ENCODE measurements around the gene SF3B3.
"Not testable (repeated sequence)": the region's sequence is repeated elsewhere in the genome, so short reads cannot be mapped to it uniquely, and the experiment has no call there.

Gene SF3B3

GRCh38 chr16:70512456-70512855, 11.2 kb upstream of the SF3B3 start:
- DNase-seq = no peak

GRCh38 chr16:70520612-70521297, 2.9 kb upstream of the SF3B3 start:
- no peak for DNase-seq

GRCh38 chr16:70522216-70523075, 1.2 kb upstream of the SF3B3 start:
- DNase-seq = no peak

- DNase-seq = peak; percentile 80 to 81
Measured at GRCh38 chr16:70523076-70523742, 407 bp upstream of the SF3B3 start, which contains the start of gene COG4. Gene COG4 (minus strand): TSS chr16:70523554. CDS start chr16:70523543, 11 bp downstream.

GRCh38 chr16:70524399-70524825, 796 bp downstream of the SF3B3 start:
- DNase-seq = not testable (repeated sequence)

GRCh38 chr16:70526403-70526802, 2.8 kb downstream of the SF3B3 start:
- no peak for DNase-seq

- no peak for DNase-seq
Measured at GRCh38 chr16:70527315-70527996, 3.8 kb downstream of the SF3B3 start.

GRCh38 chr16:70529051-70529777, 5.6 kb downstream of the SF3B3 start:
- peak; percentile 4 to 43 for DNase-seq

- not testable (repeated sequence) for DNase-seq
Measured at GRCh38 chr16:70529954-70530353, 6.3 kb downstream of the SF3B3 start.

GRCh38 chr16:70534971-70535370, 11.4 kb downstream of the SF3B3 start:
- no peak for DNase-seq

- DNase-seq = no peak
Measured at GRCh38 chr16:70540994-70541393, 17.4 kb downstream of the SF3B3 start.

- DNase-seq = no peak
Measured at GRCh38 chr16:70544548-70544947, 20.9 kb downstream of the SF3B3 start.

GRCh38 chr16:70548936-70549335, 25.3 kb downstream of the SF3B3 start:
- DNase-seq = no peak

- no peak for DNase-seq
Measured at GRCh38 chr16:70550082-70550481, 26.5 kb downstream of the SF3B3 start.

GRCh38 chr16:70551788-70552187, 28.2 kb downstream of the SF3B3 start:
- DNase-seq = no peak

- no peak for DNase-seq
Measured at GRCh38 chr16:70552675-70553074, 29.1 kb downstream of the SF3B3 start.

GRCh38 chr16:70553645-70554044, 30.0 kb downstream of the SF3B3 start:
- DNase-seq = no peak

- DNase-seq = no peak
Measured at GRCh38 chr16:70556063-70556462, 32.4 kb downstream of the SF3B3 start.

- DNase-seq = peak in 1 of 2 experiments; percentile 10
Measured at GRCh38 chr16:70561623-70562022, 38.0 kb downstream of the SF3B3 start.

- no peak for DNase-seq
Measured at GRCh38 chr16:70563636-70564035, 40.0 kb downstream of the SF3B3 start.

GRCh38 chr16:70565053-70565452, 41.4 kb downstream of the SF3B3 start:
- DNase-seq = no peak

- DNase-seq = no peak
Measured at GRCh38 chr16:70568601-70569237, 45.1 kb downstream of the SF3B3 start.
